Ovary (tissue), 9 donors: ENCODE data around the gene LSAMP. TPM values are rescaled to one million over a fixed set of nuclear protein-coding genes. Genes with fewer than 3 reads are reported as not detected.

Experiments
- DNase-seq, 5 donors: peaks; one replicate each; pipeline ENCODE4 v3.0.0-alpha.2; 2019 to 2020
- H3K27ac ChIP-seq, 2 donors: fragments of 200-600 bp; one replicate each; pipeline versions ENCODE4 v1.5.1 to v1.8.0; 2019 to 2022
- H3K27me3 ChIP-seq: fragments of 200-600 bp; one replicate; pipeline ENCODE4 v1.8.0; 2022
- H3K36me3 ChIP-seq: fragments of 200-600 bp; sonication (generic); one replicate; pipeline ENCODE4 v1.5.1; 2019
- H3K4me1 ChIP-seq: one replicate; pipeline ENCODE4 v1.8.1; 2013; ENCODE audit warnings: mild to moderate bottlenecking, moderate library complexity; ENCODE audit not compliant: insufficient read depth
- H3K4me3 ChIP-seq: fragments of 200-600 bp; sonication (generic); one replicate; pipeline ENCODE4 v1.5.1; 2017
- H3K9me3 ChIP-seq, 2 donors: fragments of 200-600 bp in 1 of 2; sonication (generic) in 1 of 2; one replicate each; pipeline versions ENCODE4 v1.5.1 to v1.8.1; 2013 to 2019; ENCODE audit warnings: mild to moderate bottlenecking in 1 of 2, moderate library complexity in 1 of 2
- CTCF ChIP-seq, 3 donors: fragments of 450-650 bp in 2 of 3; fragments of 200-600 bp in 1 of 3; IDR thresholded peaks; one replicate each; pipeline versions ENCODE4 v1.5.1 to v1.8.0; 2016 to 2022; ENCODE audit warnings: antibody characterized with exemption in 3 of 3, mild to moderate bottlenecking in 1 of 3
- EP300 ChIP-seq: sonication (generic); formaldehyde crosslinking; IDR thresholded peaks from one replicate; pipeline ENCODE4 v1.6.1; 2017; ENCODE audit warnings: antibody characterized with exemption
- POLR2A ChIP-seq: fragments of 450-650 bp; IDR thresholded peaks from one replicate; pipeline ENCODE4 v1.6.1; 2017; ENCODE audit warnings: antibody characterized with exemption, mild to moderate bottlenecking, moderate library complexity
- WGBS, 3 donors: extraction: QIAGEN DNeasy Blood & Tissue Kit in 1 of 3; methylation state at CpG; one replicate each; pipeline versions ENCODE4 v1.1.5 to v1.1.7; 2013 to 2017; 5-methylcytosine and 5-hydroxymethylcytosine counted together
- intact Hi-C, 4 donors: fragments of 100-400 bp; cut with DNase I; formaldehyde crosslinking; loops; one replicate each; pipeline versions ENCODE4 v1.11.0 to v1.15.1; 2022 to 2023
- polyA plus RNA-seq, 2 donors: library from polyadenylated mRNA; stranded (reverse); fragments of 200-250 nt in 1 of 2; fragments of 350-450 nt in 1 of 2; fragmentation: Illumina TruSeq in 1 of 2; extraction: RNeasy Lipid Tissue Mini Kit (QIAGEN cat#74804) in 1 of 2; gene quantifications; one replicate each; pipeline ENCODE4 v1.2.3, GENCODE V29; 2013 to 2014
- total RNA-seq, 7 donors: library from RNA; depleted of rRNA in 2 of 7; stranded (reverse); fragments of >200 nt in 2 of 7; fragmentation: NEBNext Ultra II Directional in 3 of 7; extraction: Animal tissue kit (Norgen Biotek cat#: 25700) in 3 of 7; gene quantifications; one replicate each; pipeline versions ENCODE4 v1.1.0 to v1.2.4, GENCODE V29; 2016 to 2023
- donor health status: DM: no; HTN: no; CAD: no; lungs with moderate emphysema.
- donor health status: DM: no; HTN: no; CAD: no.
- donor health status: Bipolar disorder and iron deficiency.
- donor health status: DM: yes; HTN: yes; CAD: no.
- donor health status: DM: no; HTN: no; CAD: no.
- donor health status: DM: yes; HTN: yes; CAD: no.

LSAMP gene
- total and polyA plus RNA-seq, 9 donors = 1.1 to 13.0 (median 5.4) TPM

DNA sequence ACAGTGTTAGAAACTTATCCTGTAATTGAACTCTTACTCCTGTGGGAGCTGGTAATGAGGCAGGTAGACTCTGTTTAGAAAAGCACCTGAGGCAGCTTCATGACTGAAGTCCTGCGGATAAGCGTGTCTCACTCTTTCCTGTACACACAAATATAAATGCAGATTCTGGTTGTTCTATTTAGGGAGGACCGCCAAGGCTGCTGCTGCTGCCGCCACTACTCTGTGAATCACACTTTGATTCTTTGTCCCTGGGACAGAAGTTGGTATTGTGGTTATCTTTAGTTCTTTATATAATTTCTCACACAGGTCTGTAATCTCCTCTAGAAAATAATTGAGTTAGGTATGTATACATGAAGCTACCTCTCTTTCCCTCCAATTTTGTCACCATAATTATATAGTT is 3.6 kb downstream of the LSAMP start:
- Histone ChIP-seq H3K27me3 (no peaks in the 10 kb centered on the region), H3K4me3 (no peak overlapping the region), H3K9me3 (no peaks in the 10 kb centered on the region), H3K4me1 (no peaks in the 10 kb centered on the region), H3K27ac (no peak overlapping the region), H3K36me3 (no peaks in the 10 kb centered on the region)
- no peak for DNase-seq
- intact Hi-C loops = no loop called here
- WGBS, 3 donors = 94 to 97% (median 96%) methylated on average over 4 of the region's 4 CpGs
- TF ChIP-seq POLR2A (no peak), EP300 (no peak), CTCF (IDR thresholded peaks at IDR 0.05) (no peak)

DNA sequence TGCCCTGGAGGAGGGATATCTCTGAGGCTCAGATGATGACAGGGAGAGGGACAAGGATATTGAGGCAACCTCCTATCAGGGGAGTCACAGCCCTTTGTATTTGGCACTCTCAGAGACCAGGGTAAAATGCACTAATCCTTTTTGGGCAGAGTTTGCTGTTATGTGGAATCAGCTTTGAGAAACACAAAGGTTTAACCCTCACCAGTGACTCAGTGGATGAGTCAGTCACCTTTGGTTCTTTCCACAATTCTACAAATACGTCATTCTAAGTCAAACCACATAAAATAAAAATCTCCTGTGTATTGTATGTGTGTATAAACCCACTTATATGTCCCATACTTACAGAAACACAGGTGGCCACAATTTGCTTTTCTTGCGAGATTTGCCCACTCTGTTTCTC is 5.1 kb downstream of the LSAMP start:
- no peaks in the 10 kb centered on the region for H3K4me1 ChIP-seq
- H3K36me3 ChIP-seq = no peaks in the 10 kb centered on the region
- no peak overlapping the region for H3K4me3 ChIP-seq
- no peak overlapping the region for H3K27ac ChIP-seq
- H3K27me3 ChIP-seq = no peaks in the 10 kb centered on the region
- WGBS, 3 donors = 85 to 90% (median 89%) methylated on average over 2 of the region's 2 CpGs
- intact Hi-C loops = no loop called here
- no peak for TF ChIP-seq EP300
- no peak for TF ChIP-seq CTCF (IDR thresholded peaks at IDR 0.05)
- TF ChIP-seq POLR2A = no peak
- H3K9me3 ChIP-seq = no peaks in the 10 kb centered on the region
- DNase-seq = no peak

DNA sequence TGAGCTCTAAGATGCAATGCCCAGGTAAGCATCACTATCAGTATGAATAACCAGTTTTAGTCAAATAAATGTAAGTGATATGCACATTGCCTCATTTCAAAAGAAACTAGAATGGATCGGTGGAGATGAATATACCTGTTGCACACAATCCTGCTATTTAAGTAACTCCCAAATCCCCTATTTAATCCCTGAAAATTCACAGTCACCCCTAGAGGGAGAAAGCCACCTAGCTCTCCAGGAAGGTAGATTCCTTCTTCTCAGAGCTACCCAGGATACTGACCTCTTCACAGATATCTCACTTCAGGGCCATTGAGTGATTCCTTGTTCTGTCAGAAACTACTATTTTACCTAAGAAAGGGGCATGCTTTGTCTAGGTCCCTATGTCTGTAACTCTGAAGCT is 11.7 kb downstream of the LSAMP start:
- intact Hi-C loops = no loop called here
- no peak for TF ChIP-seq EP300
- TF ChIP-seq CTCF (IDR thresholded peaks at IDR 0.05) = no peak
- no peak for TF ChIP-seq POLR2A
- Histone ChIP-seq H3K9me3 (no peaks in the 10 kb centered on the region), H3K4me3 (no peak overlapping the region), H3K27ac (no peak overlapping the region), H3K36me3 (no peaks in the 10 kb centered on the region), H3K4me1 (no peaks in the 10 kb centered on the region), H3K27me3 (no peaks in the 10 kb centered on the region)
- WGBS, 3 donors = 93 to 98% (median 96%) methylated on average over 1 of the region's 1 CpG
- DNase-seq = no peak

GRCh38 chr3:116432795-116433194 is 12.5 kb downstream of the LSAMP start:
- WGBS, 3 donors = 72 to 95% (median 91%) methylated on average over 2 of the region's 2 CpGs
- Histone ChIP-seq H3K4me3 (no peak overlapping the region), H3K27ac (no peak overlapping the region), H3K9me3 (no peaks in the 10 kb centered on the region), H3K36me3 (no peaks in the 10 kb centered on the region), H3K4me1 (no peaks in the 10 kb centered on the region), H3K27me3 (no peaks in the 10 kb centered on the region)
- DNase-seq = no peak
- TF ChIP-seq CTCF (IDR thresholded peaks at IDR 0.05) (no peak), EP300 (no peak), POLR2A (no peak)
- intact Hi-C loops = no loop called here
